ENCODE results near the gene ATP6AP1.
A peak's percentile ranks its signal among the peaks of the same experiment; 100 is the strongest.

ATP6AP1 gene

GRCh38 chrX:154440623-154441357 is 12.3 kb downstream of the ATP6AP1 start:
- no peak overlapping the region for H3K4me3 ChIP-seq (ENCODE audit: low read depth, low read length)
- TF ChIP-seq CTCF (IDR thresholded peaks at IDR 0.05; ENCODE audit: low read depth, low read length) (no peak), POLR2A (IDR thresholded peaks at IDR 0.05; ENCODE audit: extremely low read depth, insufficient read length) (no peak), MYC (IDR thresholded peaks at IDR 0.05; ENCODE audit: low read depth, low read length) (no peak), MAX (IDR thresholded peaks at IDR 0.05; ENCODE audit: low read depth, low read length) (no peak)

GRCh38 chrX:154441564-154441963 is 13.1 kb downstream of the ATP6AP1 start:
- no peak for DNase-seq (ENCODE audit: low read depth)
- TF ChIP-seq POLR2A (IDR thresholded peaks at IDR 0.05; ENCODE audit: extremely low read depth, insufficient read length) (no peak), MAX (IDR thresholded peaks at IDR 0.05; ENCODE audit: low read depth, low read length) (no peak), MYC (IDR thresholded peaks at IDR 0.05; ENCODE audit: low read depth, low read length) (no peak)
- no peak overlapping the region for H3K4me3 ChIP-seq (ENCODE audit: low read depth, low read length)

More at GRCh38 chrX:154440623-154441357, 12.3 kb downstream of the ATP6AP1 start:
- DNase-seq (ENCODE audit: low read depth) = no peak

GRCh38 chrX:154441984-154442707 is 13.7 kb downstream of the ATP6AP1 start:
- TF ChIP-seq CTCF (IDR thresholded peaks at IDR 0.05; ENCODE audit: low read depth, low read length) (no peak), POLR2A (IDR thresholded peaks at IDR 0.05; ENCODE audit: extremely low read depth, insufficient read length) (no peak), MYC (IDR thresholded peaks at IDR 0.05; ENCODE audit: low read depth, low read length) (no peak)
- no peak overlapping the region for H3K4me3 ChIP-seq (ENCODE audit: low read depth, low read length)
- no peak for DNase-seq (ENCODE audit: low read depth)

GRCh38 chrX:154443479-154443910 is 15.0 kb downstream of the ATP6AP1 start:
- TF ChIP-seq CTCF (IDR thresholded peaks at IDR 0.05; ENCODE audit: low read depth, low read length) (no peak), POLR2A (IDR thresholded peaks at IDR 0.05; ENCODE audit: extremely low read depth, insufficient read length) (no peak), MAX (IDR thresholded peaks at IDR 0.05; ENCODE audit: low read depth, low read length) (no peak), MYC (IDR thresholded peaks at IDR 0.05; ENCODE audit: low read depth, low read length) (no peak)
- DNase-seq (ENCODE audit: low read depth) = no peak
- no peak overlapping the region for H3K4me3 ChIP-seq (ENCODE audit: low read depth, low read length)

- peak within 1 kb of the TSS; percentile 34 for H3K4me3 ChIP-seq (ENCODE audit: low read depth, low read length)
- DNase-seq (ENCODE audit: low read depth) = peak; percentile 55
- TF ChIP-seq CTCF (IDR thresholded peaks at IDR 0.05; ENCODE audit: low read depth, low read length) (no peak), MAX (IDR thresholded peaks at IDR 0.05; ENCODE audit: low read depth, low read length) (no peak), MYC (IDR thresholded peaks at IDR 0.05; ENCODE audit: low read depth, low read length) (no peak), POLR2A (IDR thresholded peaks at IDR 0.05; ENCODE audit: extremely low read depth, insufficient read length) (no peak)
These were observed 15.7 kb downstream of the ATP6AP1 start, which contains the start of gene FAM50A for GRCh38 chrX:154443992-154444754. FAM50A (plus strand) TSS chrX:154444141; CDS start chrX:154444236, 95 bp downstream.
